Measurements from ENCODE around the gene MCUB. TPM values are rescaled to one million over a fixed set of nuclear protein-coding genes. Genes with fewer than 3 reads are reported as not detected.

The MCUB gene
- total and polyA plus RNA-seq, 4 donors: 1.3 to 4.9 (median 1.9) TPM

- TF ChIP-seq, protein P1, sequence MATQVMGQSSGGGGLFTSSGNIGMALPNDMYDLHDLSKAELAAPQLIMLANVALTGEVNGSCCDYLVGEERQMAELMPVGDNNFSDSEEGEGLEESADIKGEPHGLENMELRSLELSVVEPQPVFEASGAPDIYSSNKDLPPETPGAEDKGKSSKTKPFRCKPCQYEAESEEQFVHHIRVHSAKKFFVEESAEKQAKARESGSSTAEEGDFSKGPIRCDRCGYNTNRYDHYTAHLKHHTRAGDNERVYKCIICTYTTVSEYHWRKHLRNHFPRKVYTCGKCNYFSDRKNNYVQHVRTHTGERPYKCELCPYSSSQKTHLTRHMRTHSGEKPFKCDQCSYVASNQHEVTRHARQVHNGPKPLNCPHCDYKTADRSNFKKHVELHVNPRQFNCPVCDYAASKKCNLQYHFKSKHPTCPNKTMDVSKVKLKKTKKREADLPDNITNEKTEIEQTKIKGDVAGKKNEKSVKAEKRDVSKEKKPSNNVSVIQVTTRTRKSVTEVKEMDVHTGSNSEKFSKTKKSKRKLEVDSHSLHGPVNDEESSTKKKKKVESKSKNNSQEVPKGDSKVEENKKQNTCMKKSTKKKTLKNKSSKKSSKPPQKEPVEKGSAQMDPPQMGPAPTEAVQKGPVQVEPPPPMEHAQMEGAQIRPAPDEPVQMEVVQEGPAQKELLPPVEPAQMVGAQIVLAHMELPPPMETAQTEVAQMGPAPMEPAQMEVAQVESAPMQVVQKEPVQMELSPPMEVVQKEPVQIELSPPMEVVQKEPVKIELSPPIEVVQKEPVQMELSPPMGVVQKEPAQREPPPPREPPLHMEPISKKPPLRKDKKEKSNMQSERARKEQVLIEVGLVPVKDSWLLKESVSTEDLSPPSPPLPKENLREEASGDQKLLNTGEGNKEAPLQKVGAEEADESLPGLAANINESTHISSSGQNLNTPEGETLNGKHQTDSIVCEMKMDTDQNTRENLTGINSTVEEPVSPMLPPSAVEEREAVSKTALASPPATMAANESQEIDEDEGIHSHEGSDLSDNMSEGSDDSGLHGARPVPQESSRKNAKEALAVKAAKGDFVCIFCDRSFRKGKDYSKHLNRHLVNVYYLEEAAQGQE (IDR thresholded peaks at IDR 0.05): no peak
- TF ChIP-seq, protein P2, sequence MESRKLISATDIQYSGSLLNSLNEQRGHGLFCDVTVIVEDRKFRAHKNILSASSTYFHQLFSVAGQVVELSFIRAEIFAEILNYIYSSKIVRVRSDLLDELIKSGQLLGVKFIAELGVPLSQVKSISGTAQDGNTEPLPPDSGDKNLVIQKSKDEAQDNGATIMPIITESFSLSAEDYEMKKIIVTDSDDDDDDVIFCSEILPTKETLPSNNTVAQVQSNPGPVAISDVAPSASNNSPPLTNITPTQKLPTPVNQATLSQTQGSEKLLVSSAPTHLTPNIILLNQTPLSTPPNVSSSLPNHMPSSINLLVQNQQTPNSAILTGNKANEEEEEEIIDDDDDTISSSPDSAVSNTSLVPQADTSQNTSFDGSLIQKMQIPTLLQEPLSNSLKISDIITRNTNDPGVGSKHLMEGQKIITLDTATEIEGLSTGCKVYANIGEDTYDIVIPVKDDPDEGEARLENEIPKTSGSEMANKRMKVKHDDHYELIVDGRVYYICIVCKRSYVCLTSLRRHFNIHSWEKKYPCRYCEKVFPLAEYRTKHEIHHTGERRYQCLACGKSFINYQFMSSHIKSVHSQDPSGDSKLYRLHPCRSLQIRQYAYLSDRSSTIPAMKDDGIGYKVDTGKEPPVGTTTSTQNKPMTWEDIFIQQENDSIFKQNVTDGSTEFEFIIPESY (IDR thresholded peaks at IDR 0.05): no peak
- TF ChIP-seq NR2F2 (IDR thresholded peaks at IDR 0.05): no peak
- no peak for TF ChIP-seq RXRA (IDR thresholded peaks at IDR 0.05)
These were observed 102.7 kb downstream of the MCUB start (continued) for GRCh38 chr4:109662771-109663170.

GRCh38 chr4:109665783-109666485 lies 105.9 kb downstream of the MCUB start:
- 86% methylated on average over 5 of the region's 5 CpGs for WGBS

GRCh38 chr4:109671350-109671749 lies 111.3 kb downstream of the MCUB start:
- no peak for DNase-seq (ENCODE audit: low spot score)
- H3K9me3 ChIP-seq (ENCODE audit: control insufficient read depth in 4 of 4, low read length in 3 of 4): no peaks in the 10 kb centered on the region
- no peak overlapping the region for H3K4me3 ChIP-seq (ENCODE audit: low read depth in 1 of 3, low read length in 3 of 3)
- no peak for TF ChIP-seq EGR1 (IDR thresholded peaks at IDR 0.05; ENCODE audit: low read depth in 2 of 2)
- no peak overlapping the region for H3K9ac ChIP-seq (ENCODE audit: low read depth in 1 of 2, low read length in 2 of 2)
- no peak overlapping the region for H3K27ac ChIP-seq (ENCODE audit: low read depth in 1 of 2, low read length in 2 of 2)
- no peaks in the 10 kb centered on the region for H3K27me3 ChIP-seq (ENCODE audit: control insufficient read depth in 4 of 4, insufficient read depth in 4 of 4, low read length in 3 of 4)
- H3K36me3 ChIP-seq (ENCODE audit: control insufficient read depth in 4 of 4, insufficient read depth in 3 of 4, low read depth in 1 of 4, low read length in 3 of 4): no peaks in the 10 kb centered on the region
- no peaks in the 10 kb centered on the region for H3K4me1 ChIP-seq (ENCODE audit: control insufficient read depth in 4 of 4, insufficient read depth in 4 of 4, low read length in 3 of 4)

More at GRCh38 chr4:109665783-109666485, 105.9 kb downstream of the MCUB start:
- Histone ChIP-seq H3K9me3 (ENCODE audit: control insufficient read depth in 4 of 4, low read length in 3 of 4) (no peaks in the 10 kb centered on the region), H3K9ac (ENCODE audit: low read depth in 1 of 2, low read length in 2 of 2) (no peak overlapping the region), H3K36me3 (ENCODE audit: control insufficient read depth in 4 of 4, insufficient read depth in 3 of 4, low read depth in 1 of 4, low read length in 3 of 4) (no peaks in the 10 kb centered on the region), H3K4me3 (ENCODE audit: low read depth in 1 of 3, low read length in 3 of 3) (no peak overlapping the region), H3K27me3 (ENCODE audit: control insufficient read depth in 4 of 4, insufficient read depth in 4 of 4, low read length in 3 of 4) (no peaks in the 10 kb centered on the region), H3K27ac (ENCODE audit: low read depth in 1 of 2, low read length in 2 of 2) (no peak overlapping the region), H3K4me1 (ENCODE audit: control insufficient read depth in 4 of 4, insufficient read depth in 4 of 4, low read length in 3 of 4) (no peaks in the 10 kb centered on the region)
- TF ChIP-seq EGR1 (IDR thresholded peaks at IDR 0.05; ENCODE audit: low read depth in 2 of 2) (no peak), GABPA (IDR thresholded peaks at IDR 0.05 in 1 of 2, conservative IDR thresholded peaks at IDR 0.05 in 1 of 2) (no peak), RXRA (IDR thresholded peaks at IDR 0.05) (peak in 1 of 2 donors; percentile 32)
- TF ChIP-seq, protein P3, sequence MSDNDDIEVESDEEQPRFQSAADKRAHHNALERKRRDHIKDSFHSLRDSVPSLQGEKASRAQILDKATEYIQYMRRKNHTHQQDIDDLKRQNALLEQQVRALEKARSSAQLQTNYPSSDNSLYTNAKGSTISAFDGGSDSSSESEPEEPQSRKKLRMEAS (IDR thresholded peaks at IDR 0.05): no peak
- no peak for DNase-seq (ENCODE audit: low spot score)
